HL-60 (cell line): ENCODE measurements around the gene ACOT9.

Source experiments
- POLR2AphosphoS5 ChIP-seq: IDR thresholded peaks from 2 replicates; pipeline ENCODE4 v1.6.1; 2012; ENCODE audit warnings: low read depth
- TF ChIP-seq, protein P1 (sequence below): IDR thresholded peaks from one replicate; pipeline ENCODE4 v1.5.1; 2011; ENCODE audit warnings: low read length, control low read depth, inconsistent platforms; ENCODE audit not compliant: insufficient read depth

DNA sequence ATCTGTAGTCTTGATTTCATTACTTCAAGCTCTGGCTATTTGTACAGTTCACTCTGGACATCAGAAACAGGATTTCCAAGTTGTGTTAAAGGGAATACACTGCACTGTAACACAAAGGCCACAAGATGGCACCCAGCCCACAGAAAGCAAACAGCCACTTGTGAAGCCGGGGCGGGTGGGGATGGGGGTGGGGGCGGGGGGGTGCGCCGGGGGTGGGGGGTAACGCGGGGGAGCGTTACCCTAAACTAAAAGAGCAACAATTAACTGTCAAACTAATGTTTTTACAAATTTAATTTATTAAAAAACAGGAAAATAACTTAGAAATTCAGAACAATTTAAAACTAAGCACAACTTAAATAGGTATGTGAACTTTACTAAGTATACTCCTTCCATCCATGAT lies 48.5 kb downstream of the ACOT9 start:
- no peak for TF ChIP-seq POLR2AphosphoS5
- TF ChIP-seq, protein P1, sequence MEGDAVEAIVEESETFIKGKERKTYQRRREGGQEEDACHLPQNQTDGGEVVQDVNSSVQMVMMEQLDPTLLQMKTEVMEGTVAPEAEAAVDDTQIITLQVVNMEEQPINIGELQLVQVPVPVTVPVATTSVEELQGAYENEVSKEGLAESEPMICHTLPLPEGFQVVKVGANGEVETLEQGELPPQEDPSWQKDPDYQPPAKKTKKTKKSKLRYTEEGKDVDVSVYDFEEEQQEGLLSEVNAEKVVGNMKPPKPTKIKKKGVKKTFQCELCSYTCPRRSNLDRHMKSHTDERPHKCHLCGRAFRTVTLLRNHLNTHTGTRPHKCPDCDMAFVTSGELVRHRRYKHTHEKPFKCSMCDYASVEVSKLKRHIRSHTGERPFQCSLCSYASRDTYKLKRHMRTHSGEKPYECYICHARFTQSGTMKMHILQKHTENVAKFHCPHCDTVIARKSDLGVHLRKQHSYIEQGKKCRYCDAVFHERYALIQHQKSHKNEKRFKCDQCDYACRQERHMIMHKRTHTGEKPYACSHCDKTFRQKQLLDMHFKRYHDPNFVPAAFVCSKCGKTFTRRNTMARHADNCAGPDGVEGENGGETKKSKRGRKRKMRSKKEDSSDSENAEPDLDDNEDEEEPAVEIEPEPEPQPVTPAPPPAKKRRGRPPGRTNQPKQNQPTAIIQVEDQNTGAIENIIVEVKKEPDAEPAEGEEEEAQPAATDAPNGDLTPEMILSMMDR: peak; percentile 5
